ENCODE data around the gene UBL3.

- TF ChIP-seq EZH2 (IDR thresholded peaks at IDR 0.05) (no peak), POLR2A (IDR thresholded peaks at IDR 0.05; ENCODE audit: borderline replicate concordance, extremely low read depth, insufficient read depth, insufficient read length) (no peak)
These were observed 51.4 kb downstream of the UBL3 start for GRCh38 chr13:29799041-29799440.
